Bronchial epithelial cell (primary cell): Measurements from ENCODE around the gene CORO2B. TPM values are rescaled to one million over a fixed set of nuclear protein-coding genes. Genes with fewer than 3 reads are reported as not detected.

Experiments
- DNase-seq: peaks from one replicate; pipeline ENCODE4 v3.0.0-alpha.2; 2010; ENCODE audit warnings: low read depth
- FAIRE-seq: peaks from 2 replicates; lab custom pipeline; 2011; peaks lifted over from hg19 to GRCh38; lab: Jason Lieb, UNC
- H3K27me3 ChIP-seq: 2 replicates; pipeline ENCODE4 v1.5.1; 2011; ENCODE audit warnings: low read length; ENCODE audit not compliant: control insufficient read depth, insufficient read depth
- H3K36me3 ChIP-seq: 2 replicates; pipeline ENCODE4 v1.5.1; 2011; ENCODE audit warnings: low read length; ENCODE audit not compliant: control insufficient read depth, insufficient read depth
- H3K4me3 ChIP-seq: 2 replicates; pipeline ENCODE4 v1.5.1; 2011; ENCODE audit warnings: mild to moderate bottlenecking, low read depth, low read length, control low read depth
- total RNA-seq: library from RNA; depleted of rRNA; stranded (reverse); fragments of >200 nt; gene quantifications from 2 replicates; pipeline ENCODE4 v1.2.1, GENCODE V29; 2014
- TF ChIP-seq, protein P1 (sequence below): IDR thresholded peaks from 2 replicates; pipeline ENCODE4 v1.5.1; 2011; ENCODE audit warnings: mild to moderate bottlenecking, moderate library complexity, low read length, control low read depth, inconsistent platforms; ENCODE audit not compliant: insufficient read depth, severe bottlenecking

CORO2B gene
- total RNA-seq, 1 donor from 2014 or later: under 0.01 TPM

DNA sequence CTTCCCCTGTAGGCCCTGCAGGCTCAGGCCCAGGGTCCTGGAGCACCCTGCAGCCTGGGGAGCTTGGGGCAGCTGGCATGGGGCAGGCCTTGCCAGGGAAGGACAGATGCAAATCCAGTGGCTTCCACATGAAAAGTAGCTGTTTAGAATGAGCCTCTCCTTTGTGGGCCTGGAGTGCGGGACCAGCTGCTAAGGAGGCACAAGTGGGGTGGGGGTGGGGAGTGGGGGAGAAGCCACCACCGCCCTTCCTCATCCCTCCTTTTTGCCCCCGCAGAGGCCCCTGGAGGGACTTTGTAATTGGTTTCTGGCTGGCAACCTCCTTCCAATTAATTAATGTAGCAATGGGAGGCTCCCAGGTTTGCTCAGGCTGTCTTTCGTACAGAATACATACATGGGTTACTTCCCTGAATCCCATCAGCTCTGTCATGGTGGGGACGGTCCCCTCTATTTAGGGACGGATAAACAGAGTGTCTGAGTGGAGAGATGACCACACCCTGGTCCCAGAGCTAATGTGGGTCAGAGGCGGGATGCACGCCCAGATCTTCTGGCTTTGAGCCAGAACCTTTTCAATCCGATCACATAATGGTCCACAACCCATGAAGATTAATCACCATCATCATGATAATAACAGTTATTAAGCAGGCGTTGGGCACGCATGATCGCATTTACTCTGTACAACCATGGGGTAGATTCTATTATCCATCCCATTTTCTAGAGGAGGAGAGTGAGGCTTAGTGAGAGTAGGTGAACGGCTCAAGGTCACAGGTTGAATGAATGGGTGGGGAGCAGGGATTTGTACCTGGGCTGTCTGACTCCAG is 6.2 kb downstream of the CORO2B start:
- H3K27me3 ChIP-seq: no peaks in the 10 kb centered on the region
- no peak for FAIRE-seq
- TF ChIP-seq, protein P1, sequence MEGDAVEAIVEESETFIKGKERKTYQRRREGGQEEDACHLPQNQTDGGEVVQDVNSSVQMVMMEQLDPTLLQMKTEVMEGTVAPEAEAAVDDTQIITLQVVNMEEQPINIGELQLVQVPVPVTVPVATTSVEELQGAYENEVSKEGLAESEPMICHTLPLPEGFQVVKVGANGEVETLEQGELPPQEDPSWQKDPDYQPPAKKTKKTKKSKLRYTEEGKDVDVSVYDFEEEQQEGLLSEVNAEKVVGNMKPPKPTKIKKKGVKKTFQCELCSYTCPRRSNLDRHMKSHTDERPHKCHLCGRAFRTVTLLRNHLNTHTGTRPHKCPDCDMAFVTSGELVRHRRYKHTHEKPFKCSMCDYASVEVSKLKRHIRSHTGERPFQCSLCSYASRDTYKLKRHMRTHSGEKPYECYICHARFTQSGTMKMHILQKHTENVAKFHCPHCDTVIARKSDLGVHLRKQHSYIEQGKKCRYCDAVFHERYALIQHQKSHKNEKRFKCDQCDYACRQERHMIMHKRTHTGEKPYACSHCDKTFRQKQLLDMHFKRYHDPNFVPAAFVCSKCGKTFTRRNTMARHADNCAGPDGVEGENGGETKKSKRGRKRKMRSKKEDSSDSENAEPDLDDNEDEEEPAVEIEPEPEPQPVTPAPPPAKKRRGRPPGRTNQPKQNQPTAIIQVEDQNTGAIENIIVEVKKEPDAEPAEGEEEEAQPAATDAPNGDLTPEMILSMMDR: no peak
- no peak for DNase-seq
- H3K4me3 ChIP-seq: no peak overlapping the region
- no peaks in the 10 kb centered on the region for H3K36me3 ChIP-seq

DNA sequence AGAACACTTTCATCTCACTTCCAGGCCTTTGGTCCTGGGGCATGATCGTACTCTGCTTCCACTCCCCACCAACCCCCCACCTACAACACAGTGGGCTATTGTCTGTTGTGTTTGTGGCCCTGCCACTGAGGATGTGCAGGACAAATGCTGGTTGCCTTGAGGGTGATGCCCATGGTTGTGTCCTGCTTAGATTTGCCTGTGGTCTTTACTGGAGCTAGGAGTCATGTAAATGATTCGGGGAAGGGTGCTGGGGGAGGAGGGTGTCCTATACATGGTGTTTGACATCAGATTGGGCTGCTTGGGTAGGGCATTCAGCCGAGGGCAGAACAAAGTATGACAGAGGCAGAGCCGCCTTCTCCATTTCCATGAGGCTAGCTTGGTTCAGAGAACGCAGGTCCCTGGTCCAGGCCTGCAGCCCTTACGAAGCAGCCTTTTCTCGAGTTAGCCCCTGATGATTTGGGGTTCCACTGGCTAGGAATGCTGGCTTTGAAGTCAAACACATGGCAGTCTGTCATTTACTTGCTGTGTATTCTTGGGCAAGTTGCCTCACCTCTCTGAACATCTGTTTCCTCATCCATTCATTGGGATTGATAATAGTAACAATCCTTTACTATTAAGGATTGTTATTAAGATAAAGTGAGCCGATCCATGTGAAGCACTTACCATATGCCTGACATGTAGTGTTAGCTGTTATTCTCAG is 6.9 kb downstream of the CORO2B start:
- FAIRE-seq (peak; percentile 94), DNase-seq (no peak)
- TF ChIP-seq, protein P1: no peak
- no peaks in the 10 kb centered on the region for H3K36me3 ChIP-seq
- no peaks in the 10 kb centered on the region for H3K27me3 ChIP-seq
- H3K4me3 ChIP-seq: no peak overlapping the region

DNA sequence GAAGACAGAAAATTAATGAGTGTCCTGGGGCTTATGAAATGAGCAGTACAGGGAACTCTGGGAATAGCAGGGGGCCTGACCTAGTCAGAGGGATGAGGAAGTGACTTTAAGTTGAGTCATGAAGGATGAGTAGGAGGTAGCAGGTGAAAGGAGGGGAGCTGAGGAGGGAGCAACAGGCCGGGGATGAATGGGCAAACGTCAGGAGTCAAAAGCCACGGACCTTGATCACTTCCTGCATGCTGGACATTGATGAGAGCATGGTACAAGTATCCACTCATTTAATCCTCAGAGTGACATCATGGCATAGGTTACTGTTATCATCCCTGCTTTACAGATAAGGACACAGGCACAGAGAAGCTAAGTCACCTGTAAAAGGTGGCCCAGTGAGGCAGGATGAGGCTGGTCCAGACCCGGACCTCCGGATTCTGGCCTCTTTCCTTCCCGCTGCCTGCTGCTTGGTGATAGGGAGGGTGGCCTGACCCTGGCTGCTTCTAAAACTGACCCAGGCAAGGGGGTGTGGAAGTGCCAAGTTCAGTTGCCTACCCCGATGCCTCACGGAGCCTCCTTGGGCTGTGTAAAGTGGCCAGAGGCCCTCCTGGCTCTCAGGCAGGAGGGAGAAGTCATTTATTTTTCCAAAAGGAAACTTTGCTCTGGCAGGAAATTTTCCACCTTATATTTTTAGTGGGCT is 7.6 kb downstream of the CORO2B start:
- peak; percentile 81 for FAIRE-seq
- no peaks in the 10 kb centered on the region for H3K36me3 ChIP-seq
- H3K27me3 ChIP-seq: no peaks in the 10 kb centered on the region
- H3K4me3 ChIP-seq: no peak overlapping the region
- peak; percentile 87 for DNase-seq
- TF ChIP-seq, protein P1: no peak

DNA sequence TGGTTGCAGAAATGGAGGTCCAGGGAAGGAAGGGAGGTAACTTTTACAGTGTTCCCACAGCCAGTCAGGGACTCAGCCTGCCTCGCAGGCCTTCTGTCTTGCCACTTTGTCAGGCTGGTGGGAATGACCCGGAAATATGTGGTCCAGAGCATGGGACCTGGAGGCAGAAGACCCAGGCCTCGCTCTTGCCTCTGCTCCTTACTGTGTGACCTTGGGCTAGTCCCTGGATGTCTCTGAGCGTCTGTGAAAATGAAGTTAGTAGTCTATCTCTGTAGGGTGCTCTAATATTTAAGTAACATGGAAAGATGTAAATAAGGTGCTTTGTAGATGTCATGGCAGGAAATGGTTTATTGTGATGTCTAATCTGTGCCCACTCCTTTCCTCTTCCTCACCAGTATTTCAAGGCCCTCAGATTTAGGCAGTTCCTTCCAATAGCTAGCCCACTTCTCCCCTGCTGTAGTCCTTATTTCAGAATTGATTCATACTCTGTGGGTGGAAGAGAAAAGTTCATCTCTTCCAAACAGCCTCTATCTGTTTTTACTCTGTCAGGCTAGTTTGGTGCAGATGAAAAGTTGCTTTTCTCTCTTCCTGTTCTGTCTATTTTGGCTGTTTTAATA is 9.1 kb downstream of the CORO2B start:
- DNase-seq (no peak), FAIRE-seq (no peak)
- Histone ChIP-seq H3K36me3 (no peaks in the 10 kb centered on the region), H3K4me3 (no peak overlapping the region), H3K27me3 (no peaks in the 10 kb centered on the region)
- TF ChIP-seq, protein P1: no peak

DNA sequence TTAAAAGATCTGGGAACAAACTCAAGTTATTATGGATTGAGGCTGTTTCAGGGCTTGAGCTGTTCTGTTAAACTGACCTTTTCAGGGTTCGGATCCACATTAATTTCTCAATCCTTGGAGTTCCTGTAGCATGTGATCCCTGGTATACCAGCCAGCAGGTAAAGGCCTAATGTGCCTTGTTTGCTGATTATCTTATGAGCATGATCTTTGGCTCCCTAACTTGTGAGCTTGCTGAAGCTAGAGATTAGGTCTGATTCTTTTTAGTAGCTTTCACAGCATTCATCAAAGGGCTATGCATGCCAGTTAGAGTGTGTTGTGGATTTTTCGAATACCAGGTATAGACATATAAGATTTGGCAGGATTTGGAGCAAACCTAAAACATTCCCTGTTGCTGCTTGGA is 10.3 kb downstream of the CORO2B start:
- H3K27me3 ChIP-seq: no peaks in the 10 kb centered on the region
- TF ChIP-seq, protein P1: no peak
- DNase-seq (no peak), FAIRE-seq (no peak)
- no peaks in the 10 kb centered on the region for H3K36me3 ChIP-seq
- no peak overlapping the region for H3K4me3 ChIP-seq
